SK-N-SH treated with all-trans-retinoic acid at 6 μM for 48 hours (cell line): ENCODE results near the gene ABHD2.

Experiments used
- ATAC-seq: fragments of 200-7000 bp; cut with Tn5 transposase; 3 replicates; pipeline ENCODE4 v1.9.1; 2020; ENCODE audit warnings: mild to moderate bottlenecking, moderate library complexity
- ARNTL ChIP-seq: fragments of 450-650 bp; formaldehyde crosslinking; IDR thresholded peaks from 2 replicates; pipeline ENCODE4 v1.5.0; 2020; ENCODE audit warnings: low read depth, mild to moderate bottlenecking, moderate library complexity, borderline replicate concordance
- BACH2 ChIP-seq: fragments of 250-450 bp; sonication (Bioruptor Pico); IDR thresholded peaks from 2 replicates; pipeline ENCODE4 v1.9.0; 2021; ENCODE audit warnings: mild to moderate bottlenecking, borderline replicate concordance
- CSDC2 ChIP-seq: fragments of 250-450 bp; sonication (Bioruptor Pico); IDR thresholded peaks from 2 replicates; pipeline ENCODE4 v1.5.0; 2020; ENCODE audit warnings: mild to moderate bottlenecking, moderate library complexity
- ESRRG ChIP-seq: fragments of 250-450 bp; sonication (Bioruptor Pico); IDR thresholded peaks from 2 replicates; pipeline ENCODE4 v1.6.1; 2021; ENCODE audit warnings: mild to moderate bottlenecking
- GLIS3 ChIP-seq: fragments of 250-450 bp; sonication (Bioruptor Pico); IDR thresholded peaks from 2 replicates; pipeline ENCODE4 v1.5.0; 2020; ENCODE audit warnings: mild to moderate bottlenecking, moderate library complexity
- ISL1 ChIP-seq: fragments of 250-450 bp; sonication (Bioruptor Pico); IDR thresholded peaks from 2 replicates; pipeline ENCODE4 v2.1.2; 2022; ENCODE audit warnings: mild to moderate bottlenecking, moderate library complexity
- OSR1 ChIP-seq: fragments of 250-450 bp; sonication (Bioruptor Pico); IDR thresholded peaks from 2 replicates; pipeline ENCODE4 v1.8.0; 2022; ENCODE audit warnings: moderate library complexity, mild to moderate bottlenecking, inconsistent platforms
- TCF4 ChIP-seq: fragments of 250-450 bp; sonication (Bioruptor Pico); IDR thresholded peaks from 2 replicates; pipeline ENCODE4 v1.8.0; 2021; ENCODE audit warnings: mild to moderate bottlenecking, moderate library complexity, borderline replicate concordance
- ZC3H10 ChIP-seq: fragments of 250-450 bp; sonication (Bioruptor Pico); IDR thresholded peaks from 2 replicates; pipeline ENCODE4 v1.5.1; 2021; ENCODE audit warnings: mild to moderate bottlenecking, moderate library complexity
- ZFP30 ChIP-seq: fragments of 450-650 bp; formaldehyde crosslinking; IDR thresholded peaks from 2 replicates; pipeline ENCODE4 v1.5.0; 2022; ENCODE audit warnings: mild to moderate bottlenecking, moderate library complexity
- ZNF565 ChIP-seq: fragments of 450-650 bp; formaldehyde crosslinking; conservative IDR thresholded peaks from 2 replicates; pipeline ENCODE4 v1.5.0; 2020; ENCODE audit warnings: low read depth, mild to moderate bottlenecking, moderate library complexity
- ZNF70 ChIP-seq: fragments of 450-650 bp; formaldehyde crosslinking; IDR thresholded peaks from 2 replicates; pipeline ENCODE4 v1.5.0; 2020; ENCODE audit warnings: mild to moderate bottlenecking, moderate library complexity
- ZNF8 ChIP-seq: fragments of 450-650 bp; formaldehyde crosslinking; IDR thresholded peaks from 2 replicates; pipeline ENCODE4 v1.5.0; 2020; ENCODE audit warnings: mild to moderate bottlenecking, moderate library complexity
- TF ChIP-seq, protein P1 (sequence below): fragments of 250-450 bp; sonication (Bioruptor Pico); IDR thresholded peaks from 2 replicates; pipeline ENCODE4 v1.5.0; 2020; ENCODE audit warnings: mild to moderate bottlenecking, moderate library complexity
- TF ChIP-seq, protein P2 (sequence below): fragments of 250-450 bp; sonication (Bioruptor Pico); IDR thresholded peaks from 2 replicates; pipeline ENCODE4 v1.5.1; 2020; ENCODE audit warnings: low read depth, mild to moderate bottlenecking, moderate library complexity
- TF ChIP-seq, protein P3 (sequence below): fragments of 250-450 bp; sonication (Bioruptor Pico); IDR thresholded peaks from 2 replicates; pipeline ENCODE4 v1.8.0; 2021; ENCODE audit warnings: low read depth, mild to moderate bottlenecking, moderate library complexity, borderline replicate concordance

ABHD2 gene

DNA sequence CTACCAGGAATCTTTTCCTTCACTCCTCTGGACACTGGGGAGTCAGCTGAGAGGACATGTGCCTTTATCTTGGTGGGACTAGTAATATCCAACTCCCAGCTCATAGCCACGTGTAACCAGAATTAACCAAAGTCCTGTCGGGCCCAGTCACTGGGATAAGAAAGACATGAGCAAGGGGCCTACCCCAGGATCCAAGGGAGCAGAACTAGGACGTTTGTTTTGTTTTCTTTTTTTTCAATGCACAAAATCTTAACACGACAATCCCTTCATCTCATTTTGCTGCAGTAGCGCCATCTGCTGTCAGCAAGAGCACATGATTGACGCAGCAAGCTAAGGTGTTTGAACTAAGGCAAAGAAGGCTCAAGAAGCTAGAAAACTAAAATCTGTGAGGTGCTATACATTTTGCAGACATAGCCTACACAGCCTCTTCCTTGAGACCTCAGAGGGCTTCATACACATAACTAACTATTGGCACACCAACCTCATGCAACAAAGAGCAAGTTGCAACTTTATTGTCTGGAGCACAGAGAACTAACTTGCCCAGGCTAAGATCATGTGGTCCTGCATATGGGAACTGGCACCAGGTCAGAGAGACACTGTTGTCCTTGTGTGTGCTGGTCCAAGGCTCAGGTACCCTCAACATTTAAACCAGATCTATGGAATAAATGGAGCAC lies 89.5 kb downstream of the ABHD2 start:
- TF ChIP-seq OSR1 (CRISPR knock-in tag) (no peak), ZNF8 (CRISPR knock-in tag) (no peak), ZNF565 (CRISPR knock-in tag) (no peak), ARNTL (CRISPR knock-in tag) (no peak)
- TF ChIP-seq, protein P1, sequence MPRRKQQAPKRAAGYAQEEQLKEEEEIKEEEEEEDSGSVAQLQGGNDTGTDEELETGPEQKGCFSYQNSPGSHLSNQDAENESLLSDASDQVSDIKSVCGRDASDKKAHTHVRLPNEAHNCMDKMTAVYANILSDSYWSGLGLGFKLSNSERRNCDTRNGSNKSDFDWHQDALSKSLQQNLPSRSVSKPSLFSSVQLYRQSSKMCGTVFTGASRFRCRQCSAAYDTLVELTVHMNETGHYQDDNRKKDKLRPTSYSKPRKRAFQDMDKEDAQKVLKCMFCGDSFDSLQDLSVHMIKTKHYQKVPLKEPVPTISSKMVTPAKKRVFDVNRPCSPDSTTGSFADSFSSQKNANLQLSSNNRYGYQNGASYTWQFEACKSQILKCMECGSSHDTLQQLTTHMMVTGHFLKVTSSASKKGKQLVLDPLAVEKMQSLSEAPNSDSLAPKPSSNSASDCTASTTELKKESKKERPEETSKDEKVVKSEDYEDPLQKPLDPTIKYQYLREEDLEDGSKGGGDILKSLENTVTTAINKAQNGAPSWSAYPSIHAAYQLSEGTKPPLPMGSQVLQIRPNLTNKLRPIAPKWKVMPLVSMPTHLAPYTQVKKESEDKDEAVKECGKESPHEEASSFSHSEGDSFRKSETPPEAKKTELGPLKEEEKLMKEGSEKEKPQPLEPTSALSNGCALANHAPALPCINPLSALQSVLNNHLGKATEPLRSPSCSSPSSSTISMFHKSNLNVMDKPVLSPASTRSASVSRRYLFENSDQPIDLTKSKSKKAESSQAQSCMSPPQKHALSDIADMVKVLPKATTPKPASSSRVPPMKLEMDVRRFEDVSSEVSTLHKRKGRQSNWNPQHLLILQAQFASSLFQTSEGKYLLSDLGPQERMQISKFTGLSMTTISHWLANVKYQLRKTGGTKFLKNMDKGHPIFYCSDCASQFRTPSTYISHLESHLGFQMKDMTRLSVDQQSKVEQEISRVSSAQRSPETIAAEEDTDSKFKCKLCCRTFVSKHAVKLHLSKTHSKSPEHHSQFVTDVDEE (CRISPR knock-in tag): no peak
- ATAC-seq: peak; percentile 86

DNA sequence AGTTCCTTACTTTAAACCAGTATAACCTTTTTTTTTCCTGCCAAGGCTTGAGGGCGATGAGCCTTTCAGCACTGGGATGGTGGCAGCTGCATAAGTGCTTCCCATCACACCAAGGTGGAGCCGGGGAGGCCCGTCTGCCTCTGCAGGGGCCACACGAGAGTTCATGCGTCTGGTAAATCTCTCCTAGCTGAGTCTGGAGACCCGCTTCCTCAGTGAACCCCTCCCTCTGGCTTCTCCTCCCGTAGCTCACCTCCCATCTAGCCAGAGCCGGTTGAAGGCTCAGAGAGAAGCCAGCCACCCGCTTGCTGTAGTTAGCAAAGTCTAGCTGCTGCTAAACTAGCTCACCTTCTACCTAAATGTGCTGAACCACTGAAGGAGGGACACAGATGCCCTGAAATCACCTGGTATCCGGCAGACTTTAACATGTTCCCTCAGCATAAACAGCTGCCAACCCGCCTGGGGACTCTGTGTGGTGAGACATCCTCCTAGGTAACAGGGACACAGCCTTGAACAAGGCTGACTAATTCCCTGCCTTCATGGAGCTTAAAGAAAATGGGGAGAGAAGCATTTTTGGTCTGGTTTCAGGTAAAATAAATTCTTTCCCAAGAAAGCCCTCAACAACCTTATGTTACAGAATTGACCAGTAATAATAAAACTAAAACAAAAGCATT lies 90.2 kb downstream of the ABHD2 start:
- ATAC-seq: no peak
- TF ChIP-seq ZNF8 (CRISPR knock-in tag) (no peak), GLIS3 (CRISPR knock-in tag) (no peak), ZNF565 (CRISPR knock-in tag) (no peak), CSDC2 (CRISPR knock-in tag) (no peak), BACH2 (no peak), OSR1 (CRISPR knock-in tag) (no peak), ZNF70 (CRISPR knock-in tag) (no peak), ESRRG (no peak), ARNTL (CRISPR knock-in tag) (no peak), ZC3H10 (CRISPR knock-in tag) (no peak)
- TF ChIP-seq, protein P2, sequence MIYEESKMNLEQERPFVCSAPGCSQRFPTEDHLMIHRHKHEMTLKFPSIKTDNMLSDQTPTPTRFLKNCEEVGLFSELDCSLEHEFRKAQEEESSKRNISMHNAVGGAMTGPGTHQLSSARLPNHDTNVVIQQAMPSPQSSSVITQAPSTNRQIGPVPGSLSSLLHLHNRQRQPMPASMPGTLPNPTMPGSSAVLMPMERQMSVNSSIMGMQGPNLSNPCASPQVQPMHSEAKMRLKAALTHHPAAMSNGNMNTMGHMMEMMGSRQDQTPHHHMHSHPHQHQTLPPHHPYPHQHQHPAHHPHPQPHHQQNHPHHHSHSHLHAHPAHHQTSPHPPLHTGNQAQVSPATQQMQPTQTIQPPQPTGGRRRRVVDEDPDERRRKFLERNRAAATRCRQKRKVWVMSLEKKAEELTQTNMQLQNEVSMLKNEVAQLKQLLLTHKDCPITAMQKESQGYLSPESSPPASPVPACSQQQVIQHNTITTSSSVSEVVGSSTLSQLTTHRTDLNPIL (CRISPR knock-in tag): no peak
- TF ChIP-seq, protein P1 (CRISPR knock-in tag): no peak
- TF ChIP-seq, protein P3, sequence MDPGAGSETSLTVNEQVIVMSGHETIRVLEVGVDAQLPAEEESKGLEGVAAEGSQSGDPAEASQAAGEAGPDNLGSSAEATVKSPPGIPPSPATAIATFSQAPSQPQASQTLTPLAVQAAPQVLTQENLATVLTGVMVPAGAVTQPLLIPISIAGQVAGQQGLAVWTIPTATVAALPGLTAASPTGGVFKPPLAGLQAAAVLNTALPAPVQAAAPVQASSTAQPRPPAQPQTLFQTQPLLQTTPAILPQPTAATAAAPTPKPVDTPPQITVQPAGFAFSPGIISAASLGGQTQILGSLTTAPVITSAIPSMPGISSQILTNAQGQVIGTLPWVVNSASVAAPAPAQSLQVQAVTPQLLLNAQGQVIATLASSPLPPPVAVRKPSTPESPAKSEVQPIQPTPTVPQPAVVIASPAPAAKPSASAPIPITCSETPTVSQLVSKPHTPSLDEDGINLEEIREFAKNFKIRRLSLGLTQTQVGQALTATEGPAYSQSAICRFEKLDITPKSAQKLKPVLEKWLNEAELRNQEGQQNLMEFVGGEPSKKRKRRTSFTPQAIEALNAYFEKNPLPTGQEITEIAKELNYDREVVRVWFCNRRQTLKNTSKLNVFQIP (CRISPR knock-in tag): no peak

DNA sequence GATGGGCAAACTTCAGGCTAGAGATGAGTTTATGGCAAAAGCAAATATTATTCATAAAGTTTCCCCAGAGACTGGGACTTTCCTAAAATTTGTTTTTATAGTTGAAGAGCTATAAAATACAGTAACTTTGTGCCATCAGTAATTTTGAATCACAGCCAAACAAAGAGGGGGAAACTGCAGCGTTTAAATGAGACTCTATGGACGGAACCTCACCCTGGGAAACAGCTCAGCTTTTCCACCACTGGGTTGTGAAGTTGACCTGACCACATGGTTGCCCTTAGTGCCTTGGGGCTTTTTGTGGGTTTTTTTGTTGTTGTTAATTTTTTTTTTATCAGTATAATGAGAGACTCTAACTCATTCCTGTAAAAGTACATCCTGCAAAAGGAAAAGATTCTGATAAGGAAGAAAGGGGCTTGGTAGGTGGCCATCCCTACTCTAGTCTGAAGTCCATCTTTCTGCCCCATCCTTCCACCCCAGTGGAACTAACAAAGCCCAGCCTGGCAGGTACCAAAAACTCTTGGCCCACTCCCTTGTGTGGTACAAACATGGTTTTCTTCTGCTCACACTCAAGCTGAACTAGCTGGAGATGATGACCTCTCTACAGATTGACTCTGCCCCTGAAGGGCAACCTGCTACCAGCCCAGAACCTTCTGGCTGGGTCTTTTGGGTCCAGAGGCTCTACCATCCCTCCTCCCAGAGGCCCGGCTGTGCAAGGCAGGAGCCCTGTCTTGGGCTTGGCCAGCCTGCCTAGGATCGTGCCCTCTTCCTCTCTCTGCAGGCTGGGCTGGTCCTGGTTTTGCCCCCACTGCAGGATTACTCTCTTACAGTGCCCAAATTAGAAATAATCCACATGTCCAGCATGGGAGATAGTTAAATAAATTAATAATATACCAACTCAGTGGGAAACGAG lies 92.0 kb downstream of the ABHD2 start:
- TF ChIP-seq ISL1 (CRISPR knock-in tag) (no peak), TCF4 (CRISPR knock-in tag) (no peak), ARNTL (CRISPR knock-in tag) (no peak), ZFP30 (no peak), BACH2 (no peak), ZNF70 (CRISPR knock-in tag) (no peak)
- ATAC-seq: no peak

DNA sequence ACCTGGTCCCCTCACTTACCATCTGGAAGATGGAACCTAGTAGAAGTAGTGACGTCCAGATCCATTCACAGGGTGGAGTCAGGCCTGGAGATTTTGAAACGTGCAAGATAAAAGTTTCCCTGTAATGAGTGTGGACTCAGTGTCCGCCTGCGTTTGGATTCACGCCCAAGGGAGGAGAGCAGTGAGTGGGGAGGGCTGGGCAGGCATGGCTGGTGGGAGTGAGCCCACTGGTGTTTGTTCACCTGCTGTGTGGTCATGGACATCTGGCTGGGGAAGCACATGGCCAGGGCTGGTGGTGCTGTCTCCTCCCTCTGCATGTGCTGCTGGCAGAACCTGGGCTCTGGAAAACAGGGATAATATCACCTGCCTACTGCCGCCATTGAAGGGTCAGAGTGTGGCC lies 96.1 kb downstream of the ABHD2 start:
- TF ChIP-seq, protein P3 (CRISPR knock-in tag): no peak
- no peak for ATAC-seq
